ENCODE data around the gene GPAT3. TPM values are rescaled to one million over a fixed set of nuclear protein-coding genes. Genes with fewer than 3 reads are reported as not detected.
"Not testable (repeated sequence)": the region's sequence is repeated elsewhere in the genome, so short reads cannot be mapped to it uniquely, and the experiment has no call there.

GPAT3 gene
- total RNA-seq, 2 experiments from 2014 or later: 3.1 to 3.4 TPM

DNA sequence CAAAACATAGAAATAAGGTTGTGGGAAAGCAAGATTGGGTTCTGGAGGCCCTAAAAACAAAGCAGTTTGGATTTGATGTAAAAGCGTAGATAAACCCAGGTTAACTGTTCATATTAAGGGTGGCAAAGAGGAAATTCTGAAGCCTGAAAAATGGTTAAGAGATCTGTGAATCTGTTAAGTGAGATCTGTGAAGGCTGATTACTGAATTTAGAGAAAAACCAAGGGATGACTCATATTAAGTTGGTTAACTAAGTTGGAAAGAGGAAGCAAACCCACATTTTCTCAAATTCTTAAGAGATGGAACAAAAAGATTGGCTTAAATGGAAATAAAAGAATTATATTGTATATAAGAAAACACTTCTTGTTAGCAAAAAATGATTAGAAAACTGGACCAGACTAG is 22.8 kb downstream of the GPAT3 start:
- H3K4me3 Mint-ChIP-seq: no peak overlapping the region
- DNase-seq (no peak), ATAC-seq (ENCODE audit: low read depth) (no peak)
- H3K27ac Mint-ChIP-seq: no peak overlapping the region
- peaks cover 10% of the 10 kb centered on the region for H3K27me3 Mint-ChIP-seq
- peaks cover 20% of the 10 kb centered on the region for H3K4me1 Mint-ChIP-seq
- no peaks in the 10 kb centered on the region for H3K36me3 Mint-ChIP-seq
- H3K9me3 Mint-ChIP-seq: peaks cover 1% of the 10 kb centered on the region
- POLR2A ChIA-PET: no interaction called here

DNA sequence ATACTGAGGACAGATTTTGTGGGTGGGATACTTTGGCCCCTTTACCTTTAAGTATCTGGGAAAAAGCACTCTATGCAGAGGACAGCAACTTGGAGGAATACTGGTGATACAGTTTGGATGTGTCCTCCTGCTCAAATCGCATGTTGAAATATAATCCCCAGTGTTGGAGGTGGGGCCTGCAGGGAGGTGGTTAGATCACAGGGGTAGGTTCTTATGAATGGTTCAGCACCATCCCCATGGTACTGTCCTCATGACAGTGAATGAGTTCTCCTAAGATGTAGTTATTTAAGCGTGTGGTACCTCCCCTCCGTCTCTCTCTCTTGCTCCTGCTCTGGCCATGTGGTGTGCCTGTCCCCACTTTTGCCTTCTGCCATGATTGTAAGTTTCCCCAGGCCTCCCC is 24.6 kb downstream of the GPAT3 start:
- H3K9me3 Mint-ChIP-seq: no peaks in the 10 kb centered on the region
- POLR2A ChIA-PET: no interaction called here
- no peak overlapping the region for H3K27ac Mint-ChIP-seq
- peaks cover 20% of the 10 kb centered on the region for H3K4me1 Mint-ChIP-seq
- no peak overlapping the region for H3K4me3 Mint-ChIP-seq
- H3K27me3 Mint-ChIP-seq: peaks cover 7% of the 10 kb centered on the region
- H3K36me3 Mint-ChIP-seq: no peaks in the 10 kb centered on the region
- DNase-seq (no peak), ATAC-seq (ENCODE audit: low read depth) (no peak)

DNA sequence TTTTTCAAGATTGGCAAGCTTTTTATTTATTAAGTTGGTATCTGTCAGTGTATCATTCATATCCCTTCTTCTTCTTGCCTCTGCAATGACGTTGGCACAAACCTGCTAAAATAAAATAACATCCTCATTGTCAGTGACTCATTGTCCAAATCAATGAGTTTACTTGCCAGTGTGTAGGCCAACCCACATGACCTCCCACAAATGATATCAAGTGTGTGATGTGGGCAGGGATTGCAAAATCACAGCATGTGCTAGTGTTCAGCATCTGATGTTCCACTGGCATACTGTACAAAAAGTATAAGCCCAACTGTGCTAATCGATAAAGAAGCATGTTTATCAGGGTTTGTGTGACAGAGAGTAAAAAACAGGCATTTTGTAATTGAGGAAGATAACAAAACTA is 25.5 kb downstream of the GPAT3 start:
- ATAC-seq (ENCODE audit: low read depth) (no peak), DNase-seq (no peak)
- Mint-ChIP-seq H3K27ac (no peak overlapping the region), H3K36me3 (no peaks in the 10 kb centered on the region), H3K4me3 (no peak overlapping the region), H3K27me3 (peaks cover 7% of the 10 kb centered on the region), H3K9me3 (no peaks in the 10 kb centered on the region), H3K4me1 (peaks cover 20% of the 10 kb centered on the region)
- POLR2A ChIA-PET: no interaction called here

DNA sequence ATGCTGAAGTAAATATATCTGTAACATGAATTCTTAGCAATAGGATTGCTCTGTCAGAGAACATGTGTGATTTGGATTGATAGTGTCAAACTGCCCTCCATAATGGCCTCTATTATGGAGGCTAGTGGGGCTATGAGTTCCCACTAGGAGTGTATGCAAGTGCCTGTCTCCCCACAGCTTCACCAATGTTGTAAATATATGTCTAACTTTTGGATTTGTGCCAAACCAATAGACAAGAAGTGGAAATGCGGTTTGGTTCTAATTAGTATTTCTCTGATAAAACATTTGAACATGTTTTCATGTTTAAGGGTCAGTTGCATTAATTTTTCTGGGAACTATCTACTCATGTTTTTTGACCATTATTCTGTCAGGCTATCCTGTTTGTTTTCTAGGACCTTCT is 28.1 kb downstream of the GPAT3 start:
- ATAC-seq (ENCODE audit: low read depth) (no peak), DNase-seq (no peak)
- H3K27ac Mint-ChIP-seq: no peak overlapping the region
- peaks cover 7% of the 10 kb centered on the region for H3K27me3 Mint-ChIP-seq
- H3K4me1 Mint-ChIP-seq: peaks cover 9% of the 10 kb centered on the region
- POLR2A ChIA-PET: no interaction called here
- H3K36me3 Mint-ChIP-seq: no peaks in the 10 kb centered on the region
- H3K4me3 Mint-ChIP-seq: no peak overlapping the region
- H3K9me3 Mint-ChIP-seq: no peaks in the 10 kb centered on the region

DNA sequence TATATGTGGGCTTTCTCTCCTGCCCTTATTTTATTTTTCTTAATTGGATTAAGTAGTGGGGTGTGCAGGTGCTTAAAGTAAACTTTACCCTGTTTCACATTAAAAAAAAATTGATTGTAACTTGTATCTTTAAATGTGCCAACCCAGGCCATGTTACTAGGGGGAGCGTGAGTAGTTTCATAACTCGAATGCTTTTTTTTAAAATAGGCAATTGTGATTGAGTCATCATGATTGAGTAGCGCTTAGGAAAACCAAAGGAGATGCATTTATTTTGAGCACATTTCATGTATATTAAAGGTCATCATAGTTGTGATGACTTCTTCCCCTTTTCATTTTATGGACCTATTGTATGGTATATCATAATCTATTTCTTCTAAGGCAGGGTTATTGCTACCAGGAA is 32.2 kb downstream of the GPAT3 start:
- ATAC-seq (ENCODE audit: low read depth) (no peak), DNase-seq (no peak)
- Mint-ChIP-seq H3K4me1 (no peaks in the 10 kb centered on the region), H3K9me3 (no peaks in the 10 kb centered on the region), H3K4me3 (no peak overlapping the region), H3K36me3 (no peaks in the 10 kb centered on the region), H3K27ac (no peak overlapping the region), H3K27me3 (no peaks in the 10 kb centered on the region)
- POLR2A ChIA-PET: no interaction called here

DNA sequence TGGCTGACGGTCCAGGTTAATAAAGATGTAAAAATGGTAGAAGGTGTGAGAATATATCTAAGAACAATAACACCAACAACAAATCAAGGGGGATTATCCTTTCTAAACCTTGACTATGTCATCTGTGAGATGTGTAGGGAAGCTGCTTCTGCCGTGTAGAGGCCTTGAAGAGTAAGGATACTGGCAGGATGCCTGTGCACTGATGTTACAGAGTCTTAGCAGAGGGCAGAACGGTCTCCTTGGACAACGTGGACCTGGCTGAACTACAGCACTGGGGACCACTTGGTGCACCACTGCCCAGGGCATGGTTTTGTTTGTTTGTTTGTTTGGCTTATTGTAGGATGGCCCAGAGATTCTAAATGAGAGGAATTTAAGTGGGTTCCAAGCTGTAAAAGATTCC is 33.5 kb downstream of the GPAT3 start:
- ATAC-seq (ENCODE audit: low read depth) (no peak), DNase-seq (no peak)
- Mint-ChIP-seq H3K27ac (no peak overlapping the region), H3K4me1 (no peaks in the 10 kb centered on the region), H3K4me3 (no peak overlapping the region), H3K36me3 (no peaks in the 10 kb centered on the region), H3K27me3 (no peaks in the 10 kb centered on the region), H3K9me3 (no peaks in the 10 kb centered on the region)
- POLR2A ChIA-PET: no interaction called here

DNA sequence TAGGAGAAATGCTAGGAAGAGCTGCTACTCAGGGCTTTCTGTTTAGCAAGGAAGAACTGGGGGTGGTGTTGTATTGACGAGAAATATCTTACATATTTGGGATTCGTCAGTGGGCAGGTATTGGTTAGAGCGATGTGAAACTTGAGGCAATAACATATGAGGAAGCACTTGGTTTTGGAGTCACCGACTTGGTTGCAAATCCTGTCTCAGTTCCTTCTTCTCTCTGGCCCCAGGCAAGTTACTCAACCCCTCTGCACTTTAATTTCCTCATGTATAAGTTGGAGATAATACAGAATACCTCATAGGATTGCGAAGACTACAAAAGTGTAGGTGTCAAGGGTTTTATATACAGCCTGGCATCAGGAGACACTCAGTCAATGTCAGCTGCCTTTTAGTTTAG is 34.1 kb downstream of the GPAT3 start:
- H3K4me1 Mint-ChIP-seq: no peaks in the 10 kb centered on the region
- POLR2A ChIA-PET: no interaction called here

DNA sequence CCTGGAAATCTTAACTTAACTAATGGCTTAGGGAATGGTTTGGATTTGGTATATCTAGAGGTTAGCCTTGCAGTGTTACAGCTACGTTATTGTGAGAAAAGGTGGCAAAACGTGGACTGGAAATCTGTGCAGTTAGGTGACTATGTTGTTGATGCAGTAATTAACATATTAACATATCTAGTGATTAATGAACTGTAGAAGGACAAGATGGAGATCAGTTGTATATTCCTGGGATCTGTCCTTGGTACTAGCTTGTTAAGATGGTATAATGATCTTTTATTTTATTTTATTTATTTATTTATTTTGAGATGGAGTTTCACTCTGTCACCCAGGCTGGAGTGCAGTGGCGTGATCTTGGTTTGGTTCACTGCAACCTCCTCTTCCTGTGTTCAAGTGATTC is 36.9 kb downstream of the GPAT3 start:
- POLR2A ChIA-PET: interaction anchor here (0.5 kb wide), 1 partner anchor 103 kb away, joined by 4 read pairs; no protein-coding TSS in a partner anchor
- no peak for DNase-seq
- no peaks in the 10 kb centered on the region for H3K36me3 Mint-ChIP-seq
- H3K27me3 Mint-ChIP-seq: peaks cover 1% of the 10 kb centered on the region
- H3K4me3 Mint-ChIP-seq: no peak overlapping the region
- ATAC-seq (ENCODE audit: low read depth): no peak
- no peaks in the 10 kb centered on the region for H3K9me3 Mint-ChIP-seq
- H3K4me1 Mint-ChIP-seq: no peaks in the 10 kb centered on the region
- no peak overlapping the region for H3K27ac Mint-ChIP-seq

More for the DNA sequence above, 34.1 kb downstream of the GPAT3 start:
- no peaks in the 10 kb centered on the region for H3K9me3 Mint-ChIP-seq
- no peak overlapping the region for H3K4me3 Mint-ChIP-seq
- no peaks in the 10 kb centered on the region for H3K36me3 Mint-ChIP-seq
- no peak overlapping the region for H3K27ac Mint-ChIP-seq
- H3K27me3 Mint-ChIP-seq: no peaks in the 10 kb centered on the region
- ATAC-seq (ENCODE audit: low read depth) (no peak), DNase-seq (no peak)

DNA sequence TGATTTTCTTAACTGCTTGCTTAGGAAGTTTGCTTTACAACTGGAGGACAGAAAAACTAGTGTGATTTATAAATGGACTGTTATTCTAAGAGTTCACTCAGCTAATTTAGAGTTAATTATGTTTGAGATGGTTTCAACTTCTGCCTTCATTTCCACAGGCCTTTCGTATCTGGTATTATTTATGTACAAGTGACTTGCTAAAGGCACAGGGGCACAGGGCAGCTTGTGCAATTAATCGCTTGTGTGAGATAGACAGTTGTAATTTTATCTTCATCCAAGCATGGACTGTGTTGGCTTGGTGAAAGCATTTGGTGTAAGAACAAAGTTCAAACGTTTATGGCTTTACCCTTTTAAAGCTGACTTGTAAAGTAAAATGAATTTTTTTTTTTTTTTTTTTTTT is 38.3 kb downstream of the GPAT3 start:
- no peak for ATAC-seq (ENCODE audit: low read depth)
- DNase-seq: no peak
- Mint-ChIP-seq H3K4me1 (no peaks in the 10 kb centered on the region), H3K27me3 (peaks cover 4% of the 10 kb centered on the region), H3K27ac (no peak overlapping the region), H3K4me3 (no peak overlapping the region), H3K9me3 (no peaks in the 10 kb centered on the region), H3K36me3 (no peaks in the 10 kb centered on the region)
- POLR2A ChIA-PET: no interaction called here

DNA sequence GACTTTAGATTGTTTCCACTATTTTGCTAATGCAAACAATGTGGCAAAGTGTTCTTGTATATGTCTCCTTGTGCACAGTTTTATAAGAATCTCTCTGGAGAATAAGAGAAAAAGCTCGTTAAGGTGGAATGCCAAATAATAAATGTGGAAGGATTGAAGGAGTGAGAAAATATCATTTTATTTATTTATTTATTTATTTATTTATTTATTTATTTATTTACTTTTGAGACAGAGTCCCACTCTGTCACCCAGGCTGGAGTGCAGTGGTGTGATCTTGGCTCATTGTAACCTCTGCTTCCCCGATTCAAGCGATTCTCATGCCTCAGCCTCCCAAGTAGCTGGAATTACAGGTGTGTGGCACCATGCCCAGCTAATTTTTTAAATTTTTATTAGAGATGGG is 40.3 kb downstream of the GPAT3 start:
- H3K36me3 Mint-ChIP-seq; H3K4me1 Mint-ChIP-seq; H3K27me3 Mint-ChIP-seq; H3K4me3 Mint-ChIP-seq; DNase-seq; H3K27ac Mint-ChIP-seq; POLR2A ChIA-PET; H3K9me3 Mint-ChIP-seq; ATAC-seq (ENCODE audit: low read depth): not testable (repeated sequence)

DNA sequence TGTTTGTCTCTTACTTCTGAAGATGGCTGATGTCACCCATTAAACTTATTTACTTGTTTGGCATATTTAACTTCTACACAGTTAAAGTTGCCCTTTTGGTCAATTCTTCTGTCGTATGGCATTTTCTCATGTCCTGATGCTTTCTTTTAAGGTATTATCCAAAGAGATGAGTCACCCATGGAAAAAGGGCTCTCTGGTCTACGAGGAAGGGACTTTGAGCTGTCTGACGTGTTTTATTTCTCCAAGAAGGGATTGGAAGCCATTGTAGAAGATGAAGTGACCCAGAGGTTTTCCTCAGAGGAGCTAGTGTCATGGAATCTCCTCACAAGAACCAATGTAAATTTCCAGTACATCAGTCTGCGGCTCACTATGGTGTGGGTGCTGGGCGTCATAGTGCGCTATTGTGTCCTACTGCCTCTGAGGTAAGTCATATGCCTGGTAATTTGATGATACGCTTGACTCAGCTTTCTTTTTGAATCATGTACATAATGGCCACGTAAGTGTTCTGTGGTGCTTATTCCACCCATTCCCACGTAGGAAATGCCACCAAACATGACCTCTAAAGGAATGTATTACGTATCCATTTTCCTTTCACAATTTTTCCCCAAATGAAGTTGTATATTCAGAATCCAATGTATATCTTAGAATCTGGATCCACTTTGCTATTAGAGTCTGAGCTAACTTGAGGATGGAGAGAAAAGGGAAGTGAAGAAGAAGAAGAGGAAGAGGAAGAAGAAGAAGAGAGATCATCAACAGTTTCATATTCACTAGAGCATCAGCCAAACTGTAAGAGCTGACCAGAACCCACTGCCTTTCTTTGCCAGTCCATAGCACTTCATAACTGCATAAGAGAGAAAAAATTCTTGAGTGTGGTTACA is 45.7 kb downstream of the GPAT3 start:
- no peaks in the 10 kb centered on the region for H3K4me1 Mint-ChIP-seq
- peaks cover 7% of the 10 kb centered on the region for H3K27me3 Mint-ChIP-seq
- DNase-seq (no peak), ATAC-seq (ENCODE audit: low read depth) (no peak)
- no peaks in the 10 kb centered on the region for H3K9me3 Mint-ChIP-seq
- no peak overlapping the region for H3K4me3 Mint-ChIP-seq
- POLR2A ChIA-PET: no interaction called here
- H3K36me3 Mint-ChIP-seq: no peaks in the 10 kb centered on the region
- H3K27ac Mint-ChIP-seq: no peak overlapping the region

DNA sequence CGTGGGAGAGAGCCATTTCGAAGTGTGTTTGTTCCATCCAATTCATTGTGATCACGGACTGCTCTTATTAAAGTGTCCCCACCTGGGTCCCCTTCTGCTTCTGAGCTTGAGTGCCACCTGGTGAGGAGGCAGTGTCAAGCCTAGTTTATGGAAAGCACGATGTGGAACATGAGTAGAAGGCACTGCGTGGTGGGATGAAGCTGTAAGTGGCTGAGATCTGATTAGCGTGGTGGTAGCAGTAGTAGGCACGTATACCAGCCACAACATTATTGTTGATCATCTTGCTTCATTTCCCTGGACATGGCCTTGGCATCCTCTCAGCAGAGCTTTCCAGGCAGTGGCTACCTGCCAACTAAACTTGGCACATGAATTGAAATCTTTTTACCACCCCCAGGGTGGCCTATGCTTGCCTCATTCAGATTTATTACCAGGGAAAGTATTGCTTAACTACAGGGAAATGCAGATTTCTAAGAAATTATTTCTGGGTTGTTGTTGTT is 46.4 kb downstream of the GPAT3 start:
- POLR2A ChIA-PET: no interaction called here
- H3K4me1 Mint-ChIP-seq: no peaks in the 10 kb centered on the region
- DNase-seq (no peak), ATAC-seq (ENCODE audit: low read depth) (no peak)
- H3K27me3 Mint-ChIP-seq: peaks cover 7% of the 10 kb centered on the region
- H3K27ac Mint-ChIP-seq: no peak overlapping the region
- no peaks in the 10 kb centered on the region for H3K9me3 Mint-ChIP-seq
- no peak overlapping the region for H3K4me3 Mint-ChIP-seq
- H3K36me3 Mint-ChIP-seq: no peaks in the 10 kb centered on the region

DNA sequence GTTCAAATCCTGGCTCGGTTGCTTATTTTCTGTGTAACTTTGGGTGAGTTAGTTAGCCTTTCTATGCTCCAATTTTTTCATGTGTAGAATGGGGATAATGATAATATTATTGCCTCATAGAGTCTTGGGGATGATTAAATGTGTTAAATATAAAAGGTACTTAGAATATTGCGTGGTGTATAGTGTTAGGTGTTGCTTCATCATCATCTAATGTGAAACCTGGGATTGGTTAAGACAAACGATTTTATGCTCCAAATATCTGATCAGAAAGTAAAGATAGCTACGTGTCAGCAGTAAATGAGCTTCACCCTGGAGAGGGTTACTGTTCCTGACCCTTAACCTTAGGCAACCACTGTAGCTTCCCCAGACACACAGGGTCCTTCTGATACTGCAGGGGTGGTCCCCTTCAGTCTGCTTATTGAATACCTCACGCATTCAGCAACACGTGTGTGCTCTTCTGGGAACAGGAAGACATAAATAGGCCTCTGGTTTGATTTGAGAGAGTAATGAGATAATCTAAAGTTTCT is 50.1 kb downstream of the GPAT3 start:
- Mint-ChIP-seq H3K36me3 (no peaks in the 10 kb centered on the region), H3K4me3 (no peak overlapping the region), H3K27ac (no peak overlapping the region), H3K9me3 (no peaks in the 10 kb centered on the region), H3K27me3 (no peaks in the 10 kb centered on the region), H3K4me1 (no peaks in the 10 kb centered on the region)
- DNase-seq: no peak
- POLR2A ChIA-PET: no interaction called here
- ATAC-seq (ENCODE audit: low read depth): no peak

DNA sequence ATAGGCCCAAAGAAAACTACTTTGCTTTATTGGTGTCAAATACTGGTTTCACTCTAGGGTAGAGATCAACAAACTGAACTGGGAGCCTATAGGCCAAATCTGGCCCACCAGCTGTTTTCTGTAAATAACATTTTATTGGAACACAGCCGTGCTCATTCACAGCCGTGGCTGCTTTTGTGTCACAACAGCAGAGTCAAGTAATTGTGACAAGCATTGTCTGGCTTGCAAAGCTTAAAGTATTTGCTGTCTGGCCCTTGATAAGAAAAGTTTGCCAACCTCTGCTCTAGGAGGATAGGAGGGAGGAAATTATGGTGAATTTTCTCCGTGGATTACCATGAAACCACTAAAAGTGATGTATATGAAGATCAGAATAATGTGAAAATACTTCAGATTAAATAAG is 53.4 kb downstream of the GPAT3 start:
- ATAC-seq (ENCODE audit: low read depth) (no peak), DNase-seq (no peak)
- Mint-ChIP-seq H3K4me1 (no peaks in the 10 kb centered on the region), H3K36me3 (no peaks in the 10 kb centered on the region), H3K27me3 (no peaks in the 10 kb centered on the region), H3K27ac (no peak overlapping the region), H3K9me3 (peaks cover 4% of the 10 kb centered on the region), H3K4me3 (no peak overlapping the region)
- POLR2A ChIA-PET: no interaction called here

All from activated naive CD8-positive, alpha-beta T cell treated with anti-CD3 and anti-CD28 coated beads, Interleukin-2, amount 10 ng/mL, durations not matched to agents 7 days and 5 days (primary cell).